ENCODE measurements around the gene ZIC1. TPM values are rescaled to one million over a fixed set of nuclear protein-coding genes. Genes with fewer than 3 reads are reported as not detected.

Gene ZIC1
- total RNA-seq, 1 experiment from 2014 or later: not detected

DNA sequence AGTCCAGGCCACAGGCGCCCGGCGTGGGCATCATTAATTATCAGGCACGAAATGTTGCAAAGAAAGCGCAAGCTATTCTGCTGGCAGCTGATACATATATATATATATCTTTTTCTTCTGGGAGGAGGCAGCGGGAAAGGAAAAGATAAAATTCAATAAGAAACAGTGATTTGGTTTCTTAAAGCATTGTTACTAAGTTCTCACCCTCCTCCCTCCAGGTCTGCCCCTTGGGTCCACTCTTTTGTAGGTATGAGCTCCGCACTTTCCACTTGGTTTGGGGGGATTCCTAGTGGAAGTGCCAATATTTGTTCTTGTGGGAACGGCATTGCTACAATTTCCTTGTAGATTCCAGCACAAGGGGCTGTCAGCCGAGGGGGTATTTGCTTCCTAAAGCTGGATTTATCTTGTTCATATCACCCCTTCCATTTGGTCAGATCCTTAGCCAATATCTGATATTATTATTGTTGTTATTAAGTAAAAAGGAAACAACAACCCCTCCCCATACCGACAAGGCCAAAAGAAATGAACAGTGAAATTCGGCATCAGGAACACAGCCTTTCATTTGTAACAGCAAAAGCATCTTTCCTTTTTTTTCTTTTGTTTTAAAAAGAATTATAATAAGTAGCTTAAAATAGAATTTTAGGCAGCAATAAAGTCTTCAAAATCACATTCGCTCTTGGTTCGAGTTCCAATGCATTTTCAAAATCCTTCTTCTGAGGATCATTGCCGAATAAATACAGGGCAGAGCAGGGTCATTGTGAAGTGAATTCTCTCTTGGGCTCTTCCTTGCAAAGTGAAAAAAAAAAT is 15.6 kb downstream of the ZIC1 start:
- Histone ChIP-seq H3K4me3 (no peak overlapping the region), H3K27ac (no peak overlapping the region), H3K9me2 (ENCODE audit: insufficient read depth) (no peaks in the 10 kb centered on the region), H3K36me3 (ENCODE audit: low read depth) (no peaks in the 10 kb centered on the region), H3K9me3 (ENCODE audit: insufficient read depth, low read depth) (no peaks in the 10 kb centered on the region), H2AFZ (no peak overlapping the region), H3F3A (ENCODE audit: insufficient read depth, low read depth) (no peaks in the 10 kb centered on the region), H3K4me1 (replicated peaks; ENCODE audit: insufficient read depth) (no peaks in the 10 kb centered on the region), H3K79me2 (ENCODE audit: low read depth) (no peaks in the 10 kb centered on the region), H4K20me1 (ENCODE audit: insufficient read depth) (no peaks in the 10 kb centered on the region), H3K27me3 (ENCODE audit: insufficient read depth, low read depth) (no peaks in the 10 kb centered on the region), H3K4me2 (no peak overlapping the region)
- DNase-seq: no peak
- no peak for TF ChIP-seq CTCF (conservative IDR thresholded peaks at IDR 0.05)
- no peak for TF ChIP-seq EZH2 (IDR thresholded peaks at IDR 0.05; ENCODE audit: low read depth)
- intact Hi-C loops (cut with micrococcal nuclease; ENCODE audit: unreplicated experiment): no loop called here
- POLR2A ChIA-PET (ENCODE audit: unreplicated experiment): no interaction called here
- CTCF ChIA-PET: no interaction called here
- BruUV-seq (replicated peaks): no TSS peak

DNA sequence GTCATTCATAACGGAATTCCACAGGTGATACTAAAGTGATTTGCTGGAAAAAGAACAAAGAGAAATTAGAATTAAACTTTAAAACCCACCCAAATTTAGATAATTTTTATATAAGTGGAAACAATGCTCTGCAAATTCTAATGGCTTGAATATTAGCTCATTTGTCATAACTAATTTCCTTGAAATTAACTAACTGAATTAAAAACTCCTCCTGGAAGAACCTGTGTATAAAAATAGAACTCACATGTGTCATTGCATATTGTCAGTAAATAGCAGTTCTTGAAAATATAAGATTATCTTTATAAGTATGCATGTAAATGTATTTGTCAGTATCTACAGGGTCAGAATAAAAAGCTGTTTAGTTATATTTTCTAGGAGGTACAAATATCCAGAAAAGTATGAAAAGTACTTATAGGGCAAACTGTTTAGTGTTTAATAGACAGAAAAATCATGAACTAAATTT is 16.3 kb downstream of the ZIC1 start:
- Histone ChIP-seq H3K4me1 (replicated peaks; ENCODE audit: insufficient read depth) (no peaks in the 10 kb centered on the region), H2AFZ (no peak overlapping the region), H4K20me1 (ENCODE audit: insufficient read depth) (no peaks in the 10 kb centered on the region), H3K9me2 (ENCODE audit: insufficient read depth) (no peaks in the 10 kb centered on the region), H3K9me3 (ENCODE audit: insufficient read depth, low read depth) (no peaks in the 10 kb centered on the region), H3K4me2 (no peak overlapping the region), H3K27me3 (ENCODE audit: insufficient read depth, low read depth) (no peaks in the 10 kb centered on the region), H3K79me2 (ENCODE audit: low read depth) (no peaks in the 10 kb centered on the region), H3F3A (ENCODE audit: insufficient read depth, low read depth) (no peaks in the 10 kb centered on the region), H3K4me3 (no peak overlapping the region), H3K36me3 (ENCODE audit: low read depth) (no peaks in the 10 kb centered on the region), H3K27ac (no peak overlapping the region)
- POLR2A ChIA-PET (ENCODE audit: unreplicated experiment): no interaction called here
- no peak for DNase-seq
- CTCF ChIA-PET: no interaction called here
- BruUV-seq (replicated peaks): no TSS peak
- intact Hi-C loops (cut with micrococcal nuclease; ENCODE audit: unreplicated experiment): no loop called here
- TF ChIP-seq EZH2 (IDR thresholded peaks at IDR 0.05; ENCODE audit: low read depth): no peak
- TF ChIP-seq CTCF (conservative IDR thresholded peaks at IDR 0.05): no peak

DNA sequence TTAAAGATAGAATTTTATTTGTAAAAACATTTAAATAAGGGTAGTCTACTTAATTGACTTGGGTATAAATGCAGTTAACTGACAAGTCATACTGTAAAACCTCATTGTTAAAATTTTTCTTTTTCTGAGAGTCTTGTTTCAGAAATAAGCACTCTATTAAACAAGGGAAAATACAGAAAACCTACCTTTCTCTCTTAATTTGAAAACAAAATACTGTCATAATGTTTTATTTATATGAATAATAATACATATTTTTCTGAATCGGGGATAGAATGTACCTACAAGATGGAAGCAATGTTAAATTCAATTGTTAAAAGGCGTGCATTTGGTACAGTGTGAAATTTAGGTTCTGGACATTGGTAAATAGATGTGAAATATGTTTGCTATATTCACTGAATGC is 17.8 kb downstream of the ZIC1 start:
- Histone ChIP-seq H3K9me2 (ENCODE audit: insufficient read depth) (no peaks in the 10 kb centered on the region), H3K4me1 (replicated peaks; ENCODE audit: insufficient read depth) (no peaks in the 10 kb centered on the region), H3K4me3 (no peak overlapping the region), H3K27ac (no peak overlapping the region), H3K9me3 (ENCODE audit: insufficient read depth, low read depth) (no peaks in the 10 kb centered on the region), H3F3A (ENCODE audit: insufficient read depth, low read depth) (no peaks in the 10 kb centered on the region), H3K27me3 (ENCODE audit: insufficient read depth, low read depth) (no peaks in the 10 kb centered on the region), H4K20me1 (ENCODE audit: insufficient read depth) (no peaks in the 10 kb centered on the region), H3K4me2 (no peak overlapping the region), H2AFZ (no peak overlapping the region), H3K36me3 (ENCODE audit: low read depth) (no peaks in the 10 kb centered on the region), H3K79me2 (ENCODE audit: low read depth) (no peaks in the 10 kb centered on the region)
- no peak for DNase-seq
- no TSS peak for BruUV-seq (replicated peaks)
- intact Hi-C loops (cut with micrococcal nuclease; ENCODE audit: unreplicated experiment): no loop called here
- CTCF ChIA-PET: no interaction called here
- TF ChIP-seq CTCF (conservative IDR thresholded peaks at IDR 0.05) (no peak), EZH2 (IDR thresholded peaks at IDR 0.05; ENCODE audit: low read depth) (no peak)
- POLR2A ChIA-PET (ENCODE audit: unreplicated experiment): no interaction called here

Measured in PC-9 (cell line).